ENCODE measurements around the gene PIPOX.

- no peak for TF ChIP-seq POLR2A (IDR thresholded peaks at IDR 0.05)
- TF ChIP-seq CTCF (IDR thresholded peaks at IDR 0.05), result no peak
Observed at GRCh38 chr17:29059281-29059680, 16.3 kb downstream of the PIPOX start.
